HepG2 (cell line): ENCODE measurements around the gene PPP1R1B.

Experiments used
- ARID3A ChIP-seq: IDR thresholded peaks from 2 replicates; pipeline ENCODE4 v1.6.1; 2012; ENCODE audit warnings: low read depth, low read length, improper control_type of control experiment
- ATF6 ChIP-seq: sonication (generic); formaldehyde crosslinking; conservative IDR thresholded peaks from 2 replicates; pipeline ENCODE4 v1.4.0; 2020; ENCODE audit warnings: missing genetic modification reagents
- EP300 ChIP-seq, 3 experiments: sonication (generic) in 1 of 3; formaldehyde crosslinking in 1 of 3; IDR thresholded peaks; 2 replicates each; pipeline versions ENCODE4 v1.5.1 to v1.6.1; 2011 to 2020; ENCODE audit warnings: low read depth in 2 of 3, low read length in 2 of 3, borderline replicate concordance in 1 of 3, improper control_type of control experiment in 1 of 3, mild to moderate bottlenecking in 1 of 3, missing genetic modification reagents in 1 of 3, moderate library complexity in 1 of 3
- FOXM1 ChIP-seq: sonication (generic); formaldehyde crosslinking; IDR thresholded peaks from 2 replicates; pipeline ENCODE4 v1.5.0; 2020; ENCODE audit warnings: missing genetic modification reagents
- JUN ChIP-seq: sonication (generic); formaldehyde crosslinking; IDR thresholded peaks from 2 replicates; pipeline ENCODE4 v1.4.0; 2020; ENCODE audit warnings: mild to moderate bottlenecking, missing genetic modification reagents
- NFRKB ChIP-seq: fragments of 450-650 bp; IDR thresholded peaks from 2 replicates; pipeline ENCODE4 v1.6.1; 2017
- THRA ChIP-seq: sonication (generic); formaldehyde crosslinking; IDR thresholded peaks from 2 replicates; pipeline ENCODE4 v1.4.0; 2020; ENCODE audit warnings: missing genetic modification reagents, borderline replicate concordance
- ZNF782 ChIP-seq: sonication (generic); formaldehyde crosslinking; IDR thresholded peaks from 2 replicates; pipeline ENCODE4 v1.4.0; 2020; ENCODE audit warnings: missing genetic modification reagents, mild to moderate bottlenecking, borderline replicate concordance

- no peak for TF ChIP-seq EP300 (IDR thresholded peaks at IDR 0.05; ENCODE audit: low read depth in 2 of 2, low read length in 2 of 2)
- no peak for TF ChIP-seq EP300 (CRISPR knock-in tag; IDR thresholded peaks at IDR 0.05; ENCODE audit: borderline replicate concordance)
- TF ChIP-seq NFRKB = no peak
- TF ChIP-seq JUN (CRISPR knock-in tag) = no peak
- no peak for TF ChIP-seq THRA (CRISPR knock-in tag)
- no peak for TF ChIP-seq ARID3A
- TF ChIP-seq ATF6 (CRISPR knock-in tag) = no peak
- no peak for TF ChIP-seq FOXM1 (CRISPR knock-in tag)
- no peak for TF ChIP-seq ZNF782 (CRISPR knock-in tag)
Observed at GRCh38 chr17:39641883-39642282, 15.1 kb downstream of the PPP1R1B start.
